OCI-LY1 (cell line): ENCODE measurements around the gene GALNT9.

ENCODE experiments used
- H2AFZ ChIP-seq: fragments of 200-600 bp; sonication (generic), shearing (Covaris generic); 2 replicates; pipeline ENCODE4 v1.6.0; 2014; ENCODE audit warnings: antibody characterized with exemption, mild to moderate bottlenecking, low read length
- H3F3A ChIP-seq: fragments of 200-600 bp; sonication (generic), shearing (Covaris generic); 2 replicates; pipeline ENCODE4 v1.6.0; 2014; ENCODE audit warnings: mild to moderate bottlenecking, antibody characterized with exemption, low read length, moderate library complexity; ENCODE audit not compliant: insufficient read depth
- H3K27ac ChIP-seq: fragments of 200-600 bp; sonication (generic); 2 replicates; pipeline ENCODE4 v1.5.1; 2014; ENCODE audit warnings: low read length, mixed run types, mild to moderate bottlenecking, low read depth; ENCODE audit not compliant: poor library complexity, severe bottlenecking
- H3K27me3 ChIP-seq: fragments of 200-600 bp; sonication (generic); 2 replicates; pipeline ENCODE4 v1.6.0; 2014; ENCODE audit warnings: antibody characterized with exemption, mild to moderate bottlenecking, low read length, moderate library complexity; ENCODE audit not compliant: insufficient read depth
- H3K36me3 ChIP-seq: fragments of 200-600 bp; sonication (generic); 2 replicates; pipeline ENCODE4 v1.6.1; 2014; ENCODE audit warnings: mild to moderate bottlenecking, antibody characterized with exemption, low read length, moderate library complexity, mixed read lengths; ENCODE audit not compliant: insufficient read depth
- H3K4me1 ChIP-seq: fragments of 200-600 bp; sonication (generic); 2 replicates; pipeline ENCODE4 v1.5.1; 2014; ENCODE audit warnings: mild to moderate bottlenecking, low read length, moderate library complexity; ENCODE audit not compliant: insufficient read depth, severe bottlenecking
- H3K4me2 ChIP-seq: fragments of 200-600 bp; sonication (generic), shearing (Covaris generic); 2 replicates; pipeline ENCODE4 v1.6.1; 2014; ENCODE audit warnings: low read length
- H3K4me3 ChIP-seq: fragments of 200-600 bp; sonication (generic); 2 replicates; pipeline ENCODE4 v1.5.1; 2014; ENCODE audit warnings: low read length, low read depth, mild to moderate bottlenecking, mixed read lengths; ENCODE audit not compliant: poor library complexity, severe bottlenecking
- H3K79me2 ChIP-seq: fragments of 200-600 bp; shearing (Covaris generic); 2 replicates; pipeline ENCODE4 v1.6.1; 2016; ENCODE audit warnings: mixed run types, low read length, mixed read lengths; ENCODE audit not compliant: insufficient read depth
- H3K9ac ChIP-seq: fragments of 200-600 bp; sonication (generic), shearing (Covaris generic); 2 replicates; pipeline ENCODE4 v1.6.1; 2014; ENCODE audit warnings: mild to moderate bottlenecking, low read length, mixed read lengths
- H3K9me2 ChIP-seq: fragments of 200-600 bp; sonication (generic), shearing (Covaris generic); 2 replicates; pipeline ENCODE4 v1.6.1; 2014; ENCODE audit warnings: low read depth, mild to moderate bottlenecking, low read length, mixed read lengths
- H3K9me3 ChIP-seq: fragments of 200-600 bp; shearing (Covaris generic); 2 replicates; pipeline ENCODE4 v1.6.1; 2014; ENCODE audit warnings: low read length, mixed read lengths
- H4K20me1 ChIP-seq: fragments of 200-600 bp; sonication (generic), shearing (Covaris generic); 2 replicates; pipeline ENCODE4 v1.6.0; 2016; ENCODE audit warnings: mild to moderate bottlenecking, low read length; ENCODE audit not compliant: insufficient read depth
- EZH2 ChIP-seq: fragments of 200-600 bp; sonication (generic), shearing (Covaris generic); IDR thresholded peaks from 2 replicates; pipeline ENCODE4 v1.8.0; 2017; ENCODE audit warnings: borderline replicate concordance, mixed run types, mild to moderate bottlenecking, antibody characterized with exemption, low read length, moderate library complexity, mixed read lengths
- TF ChIP-seq, protein P1 (sequence below): fragments of 200-600 bp; sonication (generic), shearing (Covaris generic); IDR thresholded peaks from 2 replicates; pipeline ENCODE4 v1.5.1; 2017; ENCODE audit warnings: mild to moderate bottlenecking, antibody characterized with exemption, low read length, moderate library complexity, mixed read lengths

The GALNT9 gene

DNA sequence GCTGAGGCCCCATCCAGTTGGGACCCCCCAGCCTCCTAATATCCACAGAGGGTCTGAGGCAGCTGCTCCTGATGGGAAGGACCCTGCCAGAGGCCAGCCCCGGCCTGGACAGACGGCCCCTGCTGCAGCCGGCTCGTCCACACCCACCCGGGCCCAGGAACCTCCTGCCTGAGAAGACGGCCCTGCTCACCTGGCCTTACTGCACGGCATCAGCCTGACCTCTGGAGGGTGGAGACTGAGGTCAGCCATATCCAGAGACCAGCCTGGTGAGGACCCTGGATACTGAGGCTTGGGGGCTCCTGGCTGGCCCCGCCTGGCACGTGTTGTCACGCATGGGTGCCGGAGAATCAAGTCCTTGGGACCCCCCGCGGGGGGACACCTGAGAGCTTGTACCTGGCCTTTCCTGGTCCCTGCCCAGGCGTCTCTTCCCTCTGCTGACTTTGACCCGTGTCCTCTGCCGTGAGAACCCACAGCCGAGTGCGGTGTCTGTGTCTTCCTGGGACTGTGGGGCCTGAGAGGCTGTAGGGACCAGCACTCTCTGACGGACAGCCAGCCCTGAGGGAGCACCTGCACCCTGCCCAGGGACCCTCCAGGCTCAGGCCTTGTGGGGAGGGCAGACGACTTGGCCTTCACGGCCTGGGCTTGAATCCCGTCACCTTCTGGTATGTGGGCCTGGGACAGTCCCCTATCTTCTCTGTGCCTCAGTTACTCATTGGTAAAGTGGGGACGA lies 127.8 kb downstream of the GALNT9 start:
- H3K27ac ChIP-seq = no peak overlapping the region
- no peaks in the 10 kb centered on the region for H3K79me2 ChIP-seq
- no peaks in the 10 kb centered on the region for H3K4me1 ChIP-seq
- TF ChIP-seq, protein P1, sequence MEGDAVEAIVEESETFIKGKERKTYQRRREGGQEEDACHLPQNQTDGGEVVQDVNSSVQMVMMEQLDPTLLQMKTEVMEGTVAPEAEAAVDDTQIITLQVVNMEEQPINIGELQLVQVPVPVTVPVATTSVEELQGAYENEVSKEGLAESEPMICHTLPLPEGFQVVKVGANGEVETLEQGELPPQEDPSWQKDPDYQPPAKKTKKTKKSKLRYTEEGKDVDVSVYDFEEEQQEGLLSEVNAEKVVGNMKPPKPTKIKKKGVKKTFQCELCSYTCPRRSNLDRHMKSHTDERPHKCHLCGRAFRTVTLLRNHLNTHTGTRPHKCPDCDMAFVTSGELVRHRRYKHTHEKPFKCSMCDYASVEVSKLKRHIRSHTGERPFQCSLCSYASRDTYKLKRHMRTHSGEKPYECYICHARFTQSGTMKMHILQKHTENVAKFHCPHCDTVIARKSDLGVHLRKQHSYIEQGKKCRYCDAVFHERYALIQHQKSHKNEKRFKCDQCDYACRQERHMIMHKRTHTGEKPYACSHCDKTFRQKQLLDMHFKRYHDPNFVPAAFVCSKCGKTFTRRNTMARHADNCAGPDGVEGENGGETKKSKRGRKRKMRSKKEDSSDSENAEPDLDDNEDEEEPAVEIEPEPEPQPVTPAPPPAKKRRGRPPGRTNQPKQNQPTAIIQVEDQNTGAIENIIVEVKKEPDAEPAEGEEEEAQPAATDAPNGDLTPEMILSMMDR = no peak
- TF ChIP-seq EZH2 = no peak
- no peak overlapping the region for H3K4me3 ChIP-seq
- H3K9me3 ChIP-seq = no peaks in the 10 kb centered on the region
- H3K9ac ChIP-seq = no peak overlapping the region
- H3F3A ChIP-seq = no peaks in the 10 kb centered on the region
- H3K27me3 ChIP-seq = 0 out of 2 replicates have a peak, but pooled peaks cover 3% of the 10 kb centered on the region
- no peaks in the 10 kb centered on the region for H3K9me2 ChIP-seq
- no peaks in the 10 kb centered on the region for H3K36me3 ChIP-seq
- H3K4me2 ChIP-seq = no peak overlapping the region
- no peak overlapping the region for H2AFZ ChIP-seq
- H4K20me1 ChIP-seq = no peaks in the 10 kb centered on the region

DNA sequence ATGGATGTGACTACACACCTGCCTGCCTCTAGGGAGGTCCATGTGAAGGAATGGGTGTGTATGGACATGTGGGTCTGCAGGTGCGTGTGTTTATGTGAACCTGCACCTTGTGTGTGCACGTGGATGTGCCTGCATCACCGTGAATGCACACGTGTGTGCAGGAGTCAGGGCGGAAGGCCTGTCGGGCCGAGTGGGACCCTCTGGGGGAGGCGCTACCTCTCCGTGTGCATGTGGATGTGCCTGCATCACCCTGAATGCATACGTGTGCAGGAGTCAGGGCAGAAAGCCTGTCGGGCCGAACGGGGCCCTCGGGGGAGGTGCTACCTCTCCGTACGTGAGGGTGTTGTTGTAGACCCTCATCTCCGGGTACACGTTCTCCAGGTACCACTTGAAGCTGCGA lies 128.6 kb downstream of the GALNT9 start:
- TF ChIP-seq, protein P1 = no peak
- no peak for TF ChIP-seq EZH2
- H3K79me2 ChIP-seq = no peaks in the 10 kb centered on the region
- no peaks in the 10 kb centered on the region for H3K36me3 ChIP-seq
- no peaks in the 10 kb centered on the region for H3F3A ChIP-seq
- no peak overlapping the region for H2AFZ ChIP-seq
- no peak overlapping the region for H3K4me2 ChIP-seq
- no peak overlapping the region for H3K9ac ChIP-seq
- H4K20me1 ChIP-seq = no peaks in the 10 kb centered on the region
- no peaks in the 10 kb centered on the region for H3K4me1 ChIP-seq
- no peak overlapping the region for H3K4me3 ChIP-seq
- H3K27ac ChIP-seq = no peak overlapping the region
- no peaks in the 10 kb centered on the region for H3K9me2 ChIP-seq
- 0 out of 2 replicates have a peak, but pooled peaks cover 1% of the 10 kb centered on the region for H3K27me3 ChIP-seq
- no peaks in the 10 kb centered on the region for H3K9me3 ChIP-seq

DNA sequence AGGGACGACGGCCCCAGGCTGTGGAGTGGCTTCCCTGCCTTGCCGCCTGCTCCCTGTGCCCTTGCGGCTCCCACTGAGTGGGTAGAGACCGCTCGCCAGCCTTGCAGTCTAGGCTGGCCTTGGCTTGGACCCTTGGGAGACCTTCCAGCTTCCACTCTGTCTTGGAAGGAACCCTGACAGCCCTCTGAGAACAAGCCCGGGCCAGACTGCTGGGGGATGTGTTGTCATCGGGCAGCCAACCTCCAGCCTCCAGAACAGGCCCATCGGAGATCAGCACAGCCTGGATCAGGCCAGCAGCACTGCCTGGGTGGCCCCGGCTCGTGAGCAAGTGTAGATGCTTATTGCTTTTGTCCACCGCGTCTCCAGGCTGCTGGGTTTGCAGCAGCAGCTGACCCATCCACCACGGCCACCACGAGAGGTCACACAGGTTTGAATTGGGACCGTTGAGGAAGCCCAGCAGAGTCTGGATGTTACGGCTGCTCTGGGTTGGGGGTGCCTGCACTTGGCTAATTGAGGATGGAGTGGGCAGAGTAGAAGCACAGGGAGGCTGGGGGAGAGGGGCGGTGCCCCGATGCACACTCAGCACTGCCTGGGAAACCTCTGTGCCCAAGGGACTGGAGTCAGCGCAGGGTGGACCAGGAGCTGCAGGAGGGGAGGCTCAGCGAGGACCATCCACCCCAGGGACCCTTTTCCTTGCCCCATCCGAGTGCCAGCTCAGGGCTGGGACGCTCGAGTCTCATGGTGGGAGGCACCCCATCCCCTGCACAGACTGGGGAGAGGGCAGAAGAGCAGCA lies 129.7 kb downstream of the GALNT9 start:
- Histone ChIP-seq H3K79me2 (no peaks in the 10 kb centered on the region), H3K36me3 (no peaks in the 10 kb centered on the region), H3F3A (no peaks in the 10 kb centered on the region), H2AFZ (no peak overlapping the region), H3K4me1 (no peaks in the 10 kb centered on the region), H3K4me2 (no peak overlapping the region), H3K4me3 (no peak overlapping the region), H3K27me3 (no peaks in the 10 kb centered on the region), H3K9me2 (no peaks in the 10 kb centered on the region), H3K9ac (no peak overlapping the region), H3K9me3 (no peaks in the 10 kb centered on the region), H3K27ac (no peak overlapping the region), H4K20me1 (no peaks in the 10 kb centered on the region)
- no peak for TF ChIP-seq EZH2
- TF ChIP-seq, protein P1 = no peak
